ENCODE measurements around the gene NHSL2. TPM values are rescaled to one million over a fixed set of nuclear protein-coding genes. Genes with fewer than 3 reads are reported as not detected.

The NHSL2 gene
- total RNA-seq, 2 donors from 2014 or later, result 1.6 to 2.9 TPM

GRCh38 chrX:72180539-72180938, 269.9 kb downstream of the NHSL2 start:
- TF ChIP-seq POLR2A (IDR thresholded peaks at IDR 0.05) (no peak), CTCF (IDR thresholded peaks at IDR 0.05) (no peak)
- Histone ChIP-seq H3K27ac (peak overlapping the region in 2 of 4 donors; percentile 86 to 89), H3K36me3 (replicated peaks in 1 of 2; ENCODE audit: insufficient read depth in 1 of 2, low read depth in 2 of 2) (no peaks in the 10 kb centered on the region), H3K9me3 (no peaks in the 10 kb centered on the region), H3K27me3 (no peaks in the 10 kb centered on the region), H3K4me3 (no peak overlapping the region), H3K4me1 (peaks cover 10% of the 10 kb centered on the region)
- intact Hi-C loops (cut with DNase I), result no loop called here
- WGBS, 2 donors, result 0 to 7% methylated on average over 1 of the region's 1 CpG
- DNase-seq, result no peak
- no peak for ATAC-seq

GRCh38 chrX:72181178-72182125, 270.8 kb downstream of the NHSL2 start, which contains the start of gene PIN4:
TSS of gene PIN4 (plus strand) at chrX:72181757. CDS start at chrX:72181786, 29 bp downstream.
- TF ChIP-seq POLR2A (IDR thresholded peaks at IDR 0.05), result peak; percentile 23 to 65 (median 57)
- no peak for TF ChIP-seq CTCF (IDR thresholded peaks at IDR 0.05)

GRCh38 chrX:72182924-72183323, 272.3 kb downstream of the NHSL2 start:
- no peak for TF ChIP-seq CTCF (IDR thresholded peaks at IDR 0.05)
- TF ChIP-seq POLR2A (IDR thresholded peaks at IDR 0.05), result no peak
- Histone ChIP-seq H3K4me3 (no peak overlapping the region), H3K27me3 (no peaks in the 10 kb centered on the region), H3K27ac (no peak overlapping the region), H3K9me3 (no peaks in the 10 kb centered on the region), H3K4me1 (peaks cover 10% of the 10 kb centered on the region), H3K36me3 (replicated peaks in 1 of 2; ENCODE audit: insufficient read depth in 1 of 2, low read depth in 2 of 2) (no peaks in the 10 kb centered on the region)
- ATAC-seq (no peak), DNase-seq (no peak)
- intact Hi-C loops (cut with DNase I), result no loop called here
- WGBS, 2 donors, result 73 to 76% methylated on average over 2 of the region's 2 CpGs

More at GRCh38 chrX:72181178-72182125, 270.8 kb downstream of the NHSL2 start, which contains the start of gene PIN4:
- intact Hi-C loops (cut with DNase I), result no loop called here
- H3K36me3 ChIP-seq (replicated peaks in 1 of 2; ENCODE audit: insufficient read depth in 1 of 2, low read depth in 2 of 2), result no peaks in the 10 kb centered on the region
- H3K27ac ChIP-seq, result peak within 1 kb of the TSS; percentile 69 to 89 (median 78)
- H3K27me3 ChIP-seq, result no peaks in the 10 kb centered on the region
- no peaks in the 10 kb centered on the region for H3K9me3 ChIP-seq
- ATAC-seq (peak; percentile 99), DNase-seq (peak; percentile 89 to 94 (median 90))
- 0% methylated on average over 34 to 41 of the region's 46 CpGs for WGBS, 2 donors
- H3K4me3 ChIP-seq, result peak within 1 kb of the TSS; percentile 32 to 78
- peaks cover 10% of the 10 kb centered on the region for H3K4me1 ChIP-seq

GRCh38 chrX:72201836-72202536, 291.3 kb downstream of the NHSL2 start:
- Histone ChIP-seq H3K4me3 (no peak overlapping the region), H3K27me3 (no peaks in the 10 kb centered on the region), H3K27ac (no peak overlapping the region), H3K4me1 (no peaks in the 10 kb centered on the region), H3K9me3 (no peaks in the 10 kb centered on the region), H3K36me3 (replicated peaks in 1 of 2; ENCODE audit: insufficient read depth in 1 of 2, low read depth in 2 of 2) (no peaks in the 10 kb centered on the region)
- WGBS, 2 donors, result 85 to 95% methylated on average over 7 of the region's 7 CpGs
- TF ChIP-seq CTCF (IDR thresholded peaks at IDR 0.05) (no peak), POLR2A (IDR thresholded peaks at IDR 0.05) (no peak)
- DNase-seq (no peak), ATAC-seq (no peak)
- intact Hi-C loops (cut with DNase I), result no loop called here

Small RNAs within 50 kb of the gene (small RNA-seq; reads per million reads assigned to genes)
- not detected for gene RNU6-1078P

Other genes starting within 250 kb of the NHSL2 start
- not detected for gene CXorf49, start 192.6 kb upstream of the NHSL2 start, total RNA-seq
- not detected for gene CXorf49B, start 147.5 kb upstream of the NHSL2 start, total RNA-seq
- gene RTL5, start 221.1 kb downstream of the NHSL2 start, total RNA-seq, result 1 to 10 TPM; 1.6 to 2.3 TPM

All from body of pancreas (tissue), 4 donors.